Heart left ventricle (tissue), 13 donors: ENCODE measurements around the gene OR6C70.

ENCODE experiments used
- CTCF ChIP-seq, 12 donors: fragments of 200-600 bp; sonication (generic) in 4 of 12; IDR thresholded peaks; one replicate each; pipeline versions ENCODE4 v1.5.0 to v1.8.0; 2018 to 2022; ENCODE audit warnings: antibody characterized with exemption in 12 of 12, mild to moderate bottlenecking in 5 of 12
- POLR2A ChIP-seq, 2 donors: fragments of 450-650 bp; IDR thresholded peaks; one replicate each; pipeline ENCODE4 v1.6.1; 2017; ENCODE audit warnings: antibody characterized with exemption in 2 of 2, mild to moderate bottlenecking in 2 of 2, moderate library complexity in 2 of 2
- donor health status: ischemic (EF 13 %, LVEDD 7.1; RV severe dilation, severe dysfunction).
- donor health status: DM: no; HTN: yes; CAD: no.
- donor health status: DM: no; HTN: no; CAD: no.
- donor health status: ischemic (EF 25% LVEDD 6.9; RV normal size, moderate dysfunction).
- donor health status: ischemic (EF 25% LVEDD 5.7; RV mildly dilated, moderate dysfunction).
- donor health status: ischemic (EF 35%, LVEDD 5.7; RV mildly dilated, moderate dysfunction).
- donor health status: nonischemic (EF 11% LVEDD 7.7; RV severe dilation, severe dysfunction).
- donor health status: DM: yes; HTN: yes; CAD: no.
- donor health status: PGD.
- donor health status: ischemic (EF 29% LVEDD 5.4; RV normal size, mild dysfunction).
- donor health status: nonischemic (EF 23%, LVEDD 6.1; RV moderate dilation, normal function).

GRCh38 chr12:55499810-55500252 lies 29.9 kb upstream of the OR6C70 start:
- no peak for TF ChIP-seq CTCF (IDR thresholded peaks at IDR 0.05)
- TF ChIP-seq POLR2A (IDR thresholded peaks at IDR 0.05), result no peak
